ENCODE results near the gene SPTBN1.

GRCh38 chr2:54440050-54440449 is 16.1 kb upstream of the SPTBN1 start:
- TF ChIP-seq YY1 (IDR thresholded peaks at IDR 0.05; ENCODE audit: insufficient read depth, insufficient read length) (no peak), ZNF274 (IDR thresholded peaks at IDR 0.05; ENCODE audit: low read depth, low read length) (no peak), SUZ12 (IDR thresholded peaks at IDR 0.05; ENCODE audit: extremely low read depth, insufficient read depth, insufficient read length) (no peak)
